Right lobe of liver (tissue), 6 donors: ENCODE results near the gene CFAP46. TPM values are rescaled to one million over a fixed set of nuclear protein-coding genes. Genes with fewer than 3 reads are reported as not detected.

Experiments
- ATAC-seq, 4 donors: fragments of 200-7000 bp; cut with Tn5 transposase; one replicate each; pipeline ENCODE4 v1.9.1; 2020; ENCODE audit warnings: mild to moderate bottlenecking in 4 of 4, moderate library complexity in 4 of 4
- DNase-seq, 3 donors: peaks; one replicate each; pipeline ENCODE4 v3.0.0-alpha.2; 2020
- H3K27ac ChIP-seq, 3 donors: fragments of 200-600 bp; one replicate each; pipeline ENCODE4 v1.8.0; 2022
- H3K27me3 ChIP-seq, 2 donors: fragments of 200-600 bp; one replicate each; pipeline ENCODE4 v1.8.0; 2022
- H3K36me3 ChIP-seq, 4 donors: fragments of 200-600 bp; sonication (generic) in 1 of 4; one replicate each; pipeline versions ENCODE4 v1.5.1 to v1.8.0; 2017 to 2022; ENCODE audit warnings: control low read depth in 1 of 4
- H3K4me1 ChIP-seq, 4 donors: fragments of 200-600 bp; sonication (generic) in 1 of 4; one replicate each; pipeline versions ENCODE4 v1.5.1 to v1.8.0; 2017 to 2022; ENCODE audit warnings: control low read depth in 1 of 4
- H3K4me3 ChIP-seq, 3 donors: fragments of 200-600 bp; one replicate each; pipeline ENCODE4 v1.8.0; 2022
- H3K9me3 ChIP-seq, 4 donors: fragments of 200-600 bp; sonication (generic) in 1 of 4; one replicate each; pipeline versions ENCODE4 v1.5.1 to v1.8.0; 2017 to 2022; ENCODE audit warnings: control low read depth in 1 of 4
- POLR2A ChIP-seq: fragments of 450-650 bp; IDR thresholded peaks from one replicate; pipeline ENCODE4 v1.6.1; 2017; ENCODE audit warnings: antibody characterized with exemption, mild to moderate bottlenecking
- WGBS: methylation state at CpG from one replicate; pipeline ENCODE4 v1.1.6; 2018; ENCODE audit warnings: low coverage, low lambda C conversion rate; ENCODE audit not compliant: insufficient coverage; ENCODE audit errors: missing lambda C conversion rate; 5-methylcytosine and 5-hydroxymethylcytosine counted together
- intact Hi-C, 2 donors: fragments of 100-400 bp; cut with DNase I; formaldehyde crosslinking; loops; one replicate each; pipeline versions ENCODE4 v1.11.2 to v1.14.1; 2022
- total RNA-seq, 6 experiments: library from RNA; depleted of rRNA in 2 of 6; stranded (reverse); fragments of >200 nt in 2 of 6; fragmentation: NEBNext Ultra II Directional in 3 of 6; extraction: Animal tissue kit (Norgen Biotek cat#: 25700) in 3 of 6; gene quantifications; one replicate each; pipeline versions ENCODE4 v1.1.0 to v1.2.4, GENCODE V29; 2016 to 2023
- TF ChIP-seq, protein P1 (sequence below), 4 donors: fragments of 200-600 bp in 3 of 4; fragments of 450-650 bp in 1 of 4; IDR thresholded peaks; one replicate each; pipeline versions ENCODE4 v1.5.1 to v1.8.0; 2016 to 2022; ENCODE audit warnings: antibody characterized with exemption in 4 of 4, mild to moderate bottlenecking in 2 of 4
- donor health status: DM: no; HTN: yes; CAD: no.
- donor health status: DM: no; HTN: no; CAD: no.
- donor health status: DM: no; HTN: no; CAD: no.
- donor health status: DM: no; HTN: yes; CAD: no.
- donor health status: DM: no; HTN: yes; CAD: no.

Gene CFAP46
- total RNA-seq, 6 experiments from 2014 or later = 0.16 to 0.67 (median 0.32) TPM

DNA sequence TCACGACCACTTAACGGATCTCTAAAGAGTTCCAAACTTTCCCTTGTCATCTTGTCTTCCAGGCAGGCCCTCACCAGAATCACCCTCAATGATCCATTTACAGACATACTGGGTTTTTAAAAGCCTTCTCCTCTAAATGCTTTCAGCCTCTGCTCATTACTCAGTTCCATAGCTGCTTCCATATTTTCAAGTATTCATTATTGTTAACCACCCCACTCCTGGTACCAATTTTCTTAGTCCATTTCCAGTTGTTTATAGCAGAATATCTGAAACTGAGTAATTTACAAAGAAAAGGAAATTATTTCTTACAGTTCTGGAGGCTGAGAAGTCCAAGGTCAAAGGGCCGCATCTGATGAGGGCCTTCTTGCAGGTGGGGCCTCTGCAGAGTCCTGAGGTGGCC is 100.0 kb downstream of the CFAP46 start:
- Histone ChIP-seq H3K4me3 (no peak overlapping the region), H3K9me3 (no peaks in the 10 kb centered on the region), H3K4me1 (no peaks in the 10 kb centered on the region), H3K36me3 (no peaks in the 10 kb centered on the region), H3K27ac (no peak overlapping the region), H3K27me3 (no peaks in the 10 kb centered on the region)
- DNase-seq = no peak
- no peak for TF ChIP-seq POLR2A
- TF ChIP-seq, protein P1, sequence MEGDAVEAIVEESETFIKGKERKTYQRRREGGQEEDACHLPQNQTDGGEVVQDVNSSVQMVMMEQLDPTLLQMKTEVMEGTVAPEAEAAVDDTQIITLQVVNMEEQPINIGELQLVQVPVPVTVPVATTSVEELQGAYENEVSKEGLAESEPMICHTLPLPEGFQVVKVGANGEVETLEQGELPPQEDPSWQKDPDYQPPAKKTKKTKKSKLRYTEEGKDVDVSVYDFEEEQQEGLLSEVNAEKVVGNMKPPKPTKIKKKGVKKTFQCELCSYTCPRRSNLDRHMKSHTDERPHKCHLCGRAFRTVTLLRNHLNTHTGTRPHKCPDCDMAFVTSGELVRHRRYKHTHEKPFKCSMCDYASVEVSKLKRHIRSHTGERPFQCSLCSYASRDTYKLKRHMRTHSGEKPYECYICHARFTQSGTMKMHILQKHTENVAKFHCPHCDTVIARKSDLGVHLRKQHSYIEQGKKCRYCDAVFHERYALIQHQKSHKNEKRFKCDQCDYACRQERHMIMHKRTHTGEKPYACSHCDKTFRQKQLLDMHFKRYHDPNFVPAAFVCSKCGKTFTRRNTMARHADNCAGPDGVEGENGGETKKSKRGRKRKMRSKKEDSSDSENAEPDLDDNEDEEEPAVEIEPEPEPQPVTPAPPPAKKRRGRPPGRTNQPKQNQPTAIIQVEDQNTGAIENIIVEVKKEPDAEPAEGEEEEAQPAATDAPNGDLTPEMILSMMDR (IDR thresholded peaks at IDR 0.05) = no peak
- 82% methylated on average over 3 of the region's 3 CpGs for WGBS
- intact Hi-C loops = no loop called here
- ATAC-seq = no peak

DNA sequence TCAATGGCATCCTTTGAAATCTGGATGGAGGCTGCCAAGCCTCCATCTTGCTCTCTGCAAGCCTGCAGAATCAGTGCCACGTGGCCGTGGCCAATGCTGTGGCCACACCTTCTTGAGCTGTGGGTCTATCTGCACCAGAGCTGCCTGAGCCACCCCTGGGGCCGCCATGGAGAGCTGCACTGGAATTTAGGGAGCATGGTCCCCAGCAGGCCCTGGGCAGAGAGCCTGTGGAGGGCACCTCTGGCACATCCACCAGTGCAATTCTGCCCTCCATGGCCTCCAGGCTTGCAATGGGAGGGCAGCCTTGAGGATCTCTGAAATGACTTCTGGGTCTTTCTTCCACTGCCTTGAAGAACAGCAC is 100.8 kb downstream of the CFAP46 start:
- H3K4me3 ChIP-seq = no peak overlapping the region
- DNase-seq (no peak), ATAC-seq (no peak)
- H3K27me3 ChIP-seq = no peaks in the 10 kb centered on the region
- WGBS = no CpG with 5 or more reads among the region's 3 CpGs
- TF ChIP-seq, protein P1 (IDR thresholded peaks at IDR 0.05) = no peak
- TF ChIP-seq POLR2A = no peak
- H3K4me1 ChIP-seq = no peaks in the 10 kb centered on the region
- no peak overlapping the region for H3K27ac ChIP-seq
- H3K9me3 ChIP-seq = no peaks in the 10 kb centered on the region
- no peaks in the 10 kb centered on the region for H3K36me3 ChIP-seq
- intact Hi-C loops = no loop called here

DNA sequence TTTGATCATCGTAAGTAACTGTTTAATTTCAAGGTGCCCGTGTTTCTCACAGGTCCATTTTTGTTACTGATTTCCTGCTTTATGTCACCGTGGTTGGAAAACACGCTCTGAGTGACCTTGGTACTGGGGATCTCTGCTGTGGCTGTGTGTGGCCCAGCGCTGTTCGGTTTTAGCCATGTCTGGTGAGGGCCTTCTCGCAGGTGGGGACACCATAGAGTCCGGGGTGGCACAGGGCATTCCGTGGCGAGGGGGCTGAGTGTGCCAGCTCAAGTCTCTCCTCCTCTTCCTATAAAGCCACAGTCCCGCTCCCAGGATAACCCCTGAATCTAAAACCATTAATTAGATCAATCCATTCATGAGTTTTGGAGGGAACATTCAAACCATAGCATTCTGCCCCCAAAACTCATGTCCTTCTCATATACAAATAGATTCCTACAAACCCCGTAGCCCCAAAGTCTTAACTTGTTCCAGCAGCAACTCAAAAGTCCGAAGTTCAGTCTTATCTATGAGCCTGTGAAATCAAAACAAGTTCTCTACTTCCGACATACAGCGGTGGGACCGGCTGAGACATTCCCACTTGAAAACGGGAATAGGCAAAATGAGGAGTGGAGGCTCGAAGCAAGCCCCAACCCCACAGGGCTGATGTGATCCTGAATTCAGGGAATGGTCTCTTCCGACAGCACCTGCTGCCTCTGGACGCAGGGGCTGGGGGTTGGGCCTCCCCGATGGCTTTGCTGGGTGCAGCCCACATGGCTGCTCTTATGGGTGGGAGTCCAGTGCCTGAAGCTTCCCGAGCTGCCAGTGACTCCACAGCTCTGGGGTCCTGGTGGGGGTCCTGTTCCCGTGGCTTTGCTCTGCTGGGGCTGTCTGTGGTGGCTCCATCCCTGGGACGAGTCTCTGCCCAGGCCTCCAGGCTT is 101.4 kb downstream of the CFAP46 start:
- ATAC-seq = no peak
- TF ChIP-seq POLR2A = no peak
- TF ChIP-seq, protein P1 (IDR thresholded peaks at IDR 0.05) = no peak
- H3K27me3 ChIP-seq = no peaks in the 10 kb centered on the region
- no peaks in the 10 kb centered on the region for H3K36me3 ChIP-seq
- no peaks in the 10 kb centered on the region for H3K4me1 ChIP-seq
- no peak overlapping the region for H3K4me3 ChIP-seq
- 63% methylated on average over 15 of the region's 24 CpGs for WGBS
- intact Hi-C loops = no loop called here
- H3K9me3 ChIP-seq = no peaks in the 10 kb centered on the region
- DNase-seq = no peak
- H3K27ac ChIP-seq = no peak overlapping the region

DNA sequence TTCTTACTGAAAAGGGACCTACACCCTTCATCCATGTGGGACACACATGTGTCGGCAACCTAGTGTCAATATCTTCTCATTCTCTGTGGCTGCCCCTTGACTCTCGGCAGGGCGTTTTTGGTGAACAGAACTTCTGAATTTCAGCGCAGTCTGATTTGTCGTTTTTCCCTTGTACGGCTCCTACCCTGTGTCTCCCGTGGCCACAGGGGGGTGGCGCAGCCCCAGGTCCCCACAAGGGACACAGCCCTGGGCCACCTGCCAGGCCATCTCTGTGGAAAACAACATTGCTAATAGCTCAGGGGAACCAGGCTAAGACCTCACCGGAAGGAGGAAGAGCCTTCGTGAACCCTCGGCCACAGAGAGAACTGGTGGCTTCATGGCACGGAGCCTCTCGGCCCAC is 103.3 kb downstream of the CFAP46 start:
- DNase-seq = no peak
- H3K9me3 ChIP-seq = no peaks in the 10 kb centered on the region
- intact Hi-C loops = no loop called here

More for the DNA sequence above, 103.3 kb downstream of the CFAP46 start:
- no peak overlapping the region for H3K4me3 ChIP-seq
- H3K27me3 ChIP-seq = no peaks in the 10 kb centered on the region
- ATAC-seq = no peak
- no peak for TF ChIP-seq POLR2A
- TF ChIP-seq, protein P1 (IDR thresholded peaks at IDR 0.05) = no peak
- no peak overlapping the region for H3K27ac ChIP-seq
- H3K36me3 ChIP-seq = no peaks in the 10 kb centered on the region
- WGBS = 68% methylated on average over 9 of the region's 13 CpGs
- no peaks in the 10 kb centered on the region for H3K4me1 ChIP-seq
